HL-60 (cell line): ENCODE results near the gene USP50.

Experiments used
- POLR2AphosphoS5 ChIP-seq: IDR thresholded peaks from 2 replicates; pipeline ENCODE4 v1.6.1; 2012; ENCODE audit warnings: low read depth
- SPI1 ChIP-seq: IDR thresholded peaks from 2 replicates; pipeline ENCODE4 v1.6.1; 2012; ENCODE audit warnings: low read depth, mild to moderate bottlenecking, borderline replicate concordance
- TF ChIP-seq, protein P1 (sequence below): IDR thresholded peaks from one replicate; pipeline ENCODE4 v1.5.1; 2011; ENCODE audit warnings: low read length, control low read depth, inconsistent platforms; ENCODE audit not compliant: insufficient read depth

DNA sequence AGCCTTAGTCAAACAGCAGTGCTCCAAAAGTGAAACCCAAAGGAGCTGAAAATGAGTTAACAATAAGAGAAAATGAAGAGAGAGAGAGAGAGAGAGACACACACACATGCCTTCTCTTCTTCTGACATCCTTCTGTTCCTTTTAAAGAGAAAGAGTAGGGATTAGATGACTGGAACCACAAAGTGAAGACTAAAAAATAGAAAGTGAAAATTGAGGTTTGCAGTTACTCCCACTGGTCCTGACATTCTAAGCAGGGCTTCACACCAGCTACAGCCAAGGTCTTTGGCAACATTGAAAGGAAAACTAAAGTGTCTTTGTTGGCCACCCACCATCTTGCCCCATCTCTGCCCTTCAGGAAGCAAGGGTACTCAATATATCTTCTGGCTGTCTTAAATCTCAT, 59.2 kb downstream of the USP50 start:
- TF ChIP-seq SPI1 (no peak), POLR2AphosphoS5 (no peak)
- TF ChIP-seq, protein P1, sequence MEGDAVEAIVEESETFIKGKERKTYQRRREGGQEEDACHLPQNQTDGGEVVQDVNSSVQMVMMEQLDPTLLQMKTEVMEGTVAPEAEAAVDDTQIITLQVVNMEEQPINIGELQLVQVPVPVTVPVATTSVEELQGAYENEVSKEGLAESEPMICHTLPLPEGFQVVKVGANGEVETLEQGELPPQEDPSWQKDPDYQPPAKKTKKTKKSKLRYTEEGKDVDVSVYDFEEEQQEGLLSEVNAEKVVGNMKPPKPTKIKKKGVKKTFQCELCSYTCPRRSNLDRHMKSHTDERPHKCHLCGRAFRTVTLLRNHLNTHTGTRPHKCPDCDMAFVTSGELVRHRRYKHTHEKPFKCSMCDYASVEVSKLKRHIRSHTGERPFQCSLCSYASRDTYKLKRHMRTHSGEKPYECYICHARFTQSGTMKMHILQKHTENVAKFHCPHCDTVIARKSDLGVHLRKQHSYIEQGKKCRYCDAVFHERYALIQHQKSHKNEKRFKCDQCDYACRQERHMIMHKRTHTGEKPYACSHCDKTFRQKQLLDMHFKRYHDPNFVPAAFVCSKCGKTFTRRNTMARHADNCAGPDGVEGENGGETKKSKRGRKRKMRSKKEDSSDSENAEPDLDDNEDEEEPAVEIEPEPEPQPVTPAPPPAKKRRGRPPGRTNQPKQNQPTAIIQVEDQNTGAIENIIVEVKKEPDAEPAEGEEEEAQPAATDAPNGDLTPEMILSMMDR: no peak
